GM06990 (cell line): Measurements from ENCODE around the gene GRID1.

Experiments
- DNase-seq: peaks from one replicate; pipeline ENCODE4 v3.0.0-alpha.2; 2011; ENCODE audit not compliant: insufficient read length; ENCODE audit errors: extremely low read depth
- H3K27me3 ChIP-seq: replicated peaks from 2 replicates; pipeline ENCODE4 v1.6.0; 2011; ENCODE audit warnings: low read length; ENCODE audit not compliant: control insufficient read depth, insufficient read depth
- H3K36me3 ChIP-seq: 2 replicates; pipeline ENCODE4 v1.5.1; 2011; ENCODE audit warnings: low read length; ENCODE audit not compliant: control insufficient read depth, insufficient read depth
- H3K4me3 ChIP-seq: replicated peaks from 2 replicates; pipeline ENCODE4 v1.5.1; 2011; ENCODE audit warnings: low read depth, mild to moderate bottlenecking, control low read depth, low read length
- CTCF ChIP-seq: IDR thresholded peaks from 2 replicates; pipeline ENCODE4 v1.5.1; 2011; ENCODE audit warnings: low read length, control low read depth, mild to moderate bottlenecking, inconsistent platforms; ENCODE audit not compliant: insufficient read depth, poor library complexity, severe bottlenecking

Gene GRID1

GRCh38 chr10:86130737-86131475 is 235.7 kb downstream of the GRID1 start:
- no peak for DNase-seq

GRCh38 chr10:86130041-86130440 is 236.6 kb downstream of the GRID1 start:
- no peak for TF ChIP-seq CTCF
- DNase-seq, result no peak
- Histone ChIP-seq H3K27me3 (peaks cover 2% of the 10 kb centered on the region), H3K36me3 (no peaks in the 10 kb centered on the region), H3K4me3 (no peak overlapping the region)

More at GRCh38 chr10:86130737-86131475, 235.7 kb downstream of the GRID1 start:
- Histone ChIP-seq H3K4me3 (no peak overlapping the region), H3K27me3 (peaks cover 2% of the 10 kb centered on the region), H3K36me3 (no peaks in the 10 kb centered on the region)
- no peak for TF ChIP-seq CTCF

GRCh38 chr10:86128360-86128759 is 238.2 kb downstream of the GRID1 start:
- DNase-seq, result no peak
- TF ChIP-seq CTCF, result no peak
- no peak overlapping the region for H3K4me3 ChIP-seq
- peaks cover 2% of the 10 kb centered on the region for H3K27me3 ChIP-seq
- no peaks in the 10 kb centered on the region for H3K36me3 ChIP-seq

- TF ChIP-seq CTCF, result no peak
- no peaks in the 10 kb centered on the region for H3K36me3 ChIP-seq
- no peak overlapping the region for H3K4me3 ChIP-seq
- no peak for DNase-seq
- H3K27me3 ChIP-seq, result peaks cover 2% of the 10 kb centered on the region
These were observed 239.2 kb downstream of the GRID1 start for GRCh38 chr10:86127274-86127819.

- Histone ChIP-seq H3K27me3 (peaks cover 2% of the 10 kb centered on the region), H3K36me3 (no peaks in the 10 kb centered on the region), H3K4me3 (no peak overlapping the region)
- TF ChIP-seq CTCF, result no peak
- DNase-seq, result no peak
These were observed 241.9 kb downstream of the GRID1 start for GRCh38 chr10:86124734-86125133.

GRCh38 chr10:86123715-86124114 is 242.9 kb downstream of the GRID1 start:
- no peak overlapping the region for H3K4me3 ChIP-seq
- TF ChIP-seq CTCF, result no peak
- no peaks in the 10 kb centered on the region for H3K36me3 ChIP-seq
- DNase-seq, result no peak
- H3K27me3 ChIP-seq, result peaks cover 2% of the 10 kb centered on the region
